Keratinocyte (primary cell): ENCODE results near the gene AP3B1. TPM values are rescaled to one million over a fixed set of nuclear protein-coding genes. Genes with fewer than 3 reads are reported as not detected.

Experiments
- DNase-seq: peaks from one replicate; pipeline ENCODE4 v3.0.0-alpha.2; 2011; ENCODE audit warnings: low read depth, missing footprints, low spot score
- FAIRE-seq: peaks from 2 replicates; lab custom pipeline; 2011; peaks lifted over from hg19 to GRCh38; lab: Jason Lieb, UNC
- H2AFZ ChIP-seq: 2 replicates; pipeline ENCODE4 v1.6.0; 2012; ENCODE audit warnings: low read length, control low read depth, inconsistent platforms; ENCODE audit not compliant: control insufficient read depth
- H3K27ac ChIP-seq: 2 replicates; pipeline ENCODE4 v1.5.1; 2011; ENCODE audit warnings: low read length; ENCODE audit not compliant: control insufficient read depth, insufficient read depth
- H3K27me3 ChIP-seq: 3 replicates; pipeline ENCODE4 v1.6.0; 2011; ENCODE audit warnings: low read length; ENCODE audit not compliant: control insufficient read depth, insufficient read depth; ENCODE audit errors: extremely low read depth
- H3K36me3 ChIP-seq, 2 experiments: 2 replicates in 1 of 2; 3 replicates in 1 of 2; pipeline ENCODE4 v1.5.1; 2011; ENCODE audit warnings: low read length in 2 of 2, mild to moderate bottlenecking in 1 of 2; ENCODE audit not compliant: control insufficient read depth in 2 of 2, insufficient read depth in 2 of 2; ENCODE audit errors: extremely low read depth in 1 of 2
- H3K4me1 ChIP-seq: 3 replicates; pipeline ENCODE4 v1.5.1; 2011; ENCODE audit warnings: low read length; ENCODE audit not compliant: control insufficient read depth, insufficient read depth; ENCODE audit errors: extremely low read depth
- H3K4me2 ChIP-seq: 3 replicates; pipeline ENCODE4 v1.6.0; 2011; ENCODE audit warnings: low read depth, low read length; ENCODE audit not compliant: control insufficient read depth, insufficient read depth; ENCODE audit errors: extremely low read depth
- H3K4me3 ChIP-seq, 3 experiments: fragments of 200-600 bp in 1 of 3; sonication (generic) in 1 of 3; 2 replicates in 2 of 3; 3 replicates in 1 of 3; pipeline ENCODE4 v1.5.1; 2011 to 2016; ENCODE audit warnings: low read length in 3 of 3, mild to moderate bottlenecking in 3 of 3, control low read depth in 2 of 3, inconsistent platforms in 1 of 3, low read depth in 1 of 3, mixed read lengths in 1 of 3, mixed run types in 1 of 3, moderate library complexity in 1 of 3; ENCODE audit not compliant: control insufficient read depth in 2 of 3, insufficient read depth in 2 of 3; ENCODE audit errors: extremely low read depth in 1 of 3
- H3K79me2 ChIP-seq: 2 replicates; pipeline ENCODE4 v1.6.0; 2012; ENCODE audit warnings: low read length; ENCODE audit not compliant: control insufficient read depth, insufficient read depth
- H3K9ac ChIP-seq: 3 replicates; pipeline ENCODE4 v1.6.0; 2011; ENCODE audit warnings: low read length; ENCODE audit not compliant: control insufficient read depth, insufficient read depth; ENCODE audit errors: extremely low read depth
- H3K9me1 ChIP-seq: 3 replicates; pipeline ENCODE4 v1.6.0; 2011; ENCODE audit warnings: low read length; ENCODE audit not compliant: control insufficient read depth, insufficient read depth; ENCODE audit errors: extremely low read depth
- H3K9me3 ChIP-seq: 2 replicates; pipeline ENCODE4 v1.5.1; 2012; ENCODE audit warnings: low read depth, low read length; ENCODE audit not compliant: control insufficient read depth
- H4K20me1 ChIP-seq: 3 replicates; pipeline ENCODE4 v1.6.0; 2011; ENCODE audit warnings: low read length; ENCODE audit not compliant: control insufficient read depth, insufficient read depth; ENCODE audit errors: extremely low read depth
- CTCF ChIP-seq, 3 experiments: IDR thresholded peaks in 1 of 3; conservative IDR thresholded peaks in 1 of 3; optimal IDR thresholded peaks in 1 of 3; 2 replicates in 2 of 3; 3 replicates in 1 of 3; pipeline versions ENCODE3 to v1.5.1; 2011; ENCODE audit warnings: low read length in 3 of 3, mild to moderate bottlenecking in 3 of 3, moderate library complexity in 2 of 3, control low read depth in 1 of 3, inconsistent platforms in 1 of 3; ENCODE audit not compliant: insufficient read depth in 2 of 3; ENCODE audit errors: extremely low read depth in 1 of 3
- EZH2 ChIP-seq: IDR thresholded peaks from one replicate; pipeline ENCODE4 v1.6.1; 2012; ENCODE audit warnings: inconsistent platforms, mild to moderate bottlenecking, low read length, moderate library complexity
- dilution Hi-C: fragments of 300-500 bp; cut with MboI; formaldehyde crosslinking; loops from one replicate; pipeline ENCODE4 v1.7.0; 2020; ENCODE audit warnings: low sequenced_read_pairs; ENCODE audit not compliant: extremely low pct_ligation_motif_present
- polyA plus RNA-seq, 5 experiments: library from polyadenylated mRNA; depleted of rRNA in 3 of 5; stranded (reverse) in 3 of 5; stranded (forward) in 1 of 5; unstranded in 1 of 5; fragments of >200 nt; gene quantifications; 1 replicate in 1 of 5; 2 replicates in 3 of 5; 3 replicates in 1 of 5; pipeline versions ENCODE4 v1.2.1 to v1.2.3, GENCODE V29; 2011 to 2012; ENCODE audit warnings: missing spikeins in 2 of 5, low read depth in 1 of 5, low replicate concordance in 1 of 5

Gene AP3B1
- polyA plus RNA-seq, 1 donor (not counting 4 experiments of a cell fraction or from before 2014, with no cell fraction given): 65.1 TPM

DNA sequence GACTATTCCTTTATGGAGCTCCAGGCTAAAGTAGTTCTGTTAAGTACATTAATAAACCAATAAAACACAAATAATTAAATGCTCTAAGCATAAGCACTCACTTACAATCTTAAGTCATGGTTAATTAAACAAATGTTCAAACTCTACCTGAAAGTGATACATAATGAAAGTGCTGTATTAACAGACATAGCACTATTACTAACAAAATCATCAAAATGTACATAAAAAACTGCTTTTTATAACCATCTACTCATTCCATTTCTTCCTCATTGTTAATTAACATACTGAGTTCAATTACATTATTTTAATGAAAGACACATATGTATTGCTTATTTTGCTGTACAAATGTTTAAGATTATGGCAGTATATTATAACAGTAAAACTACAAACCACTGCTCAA is 107.3 kb downstream of the AP3B1 start:
- Histone ChIP-seq H3K27ac (no peak overlapping the region), H3K27me3 (no peaks in the 10 kb centered on the region), H3K4me1 (peaks cover 4% of the 10 kb centered on the region), H3K9ac (no peak overlapping the region), H3K9me3 (no peaks in the 10 kb centered on the region), H3K36me3 (no peaks in the 10 kb centered on the region), H4K20me1 (no peaks in the 10 kb centered on the region), H3K4me2 (no peak overlapping the region), H2AFZ (no peak overlapping the region), H3K79me2 (peaks cover 2% of the 10 kb centered on the region), H3K9me1 (no peaks in the 10 kb centered on the region), H3K4me3 (no peak overlapping the region)
- no peak for FAIRE-seq
- no peak for TF ChIP-seq CTCF (optimal IDR thresholded peaks at IDR 0.05 in 1 of 3, IDR thresholded peaks at IDR 0.05 in 1 of 3, conservative IDR thresholded peaks at IDR 0.05 in 1 of 3; ENCODE audit: extremely low read depth in 1 of 3, insufficient read depth in 2 of 3, low read length in 3 of 3)
- TF ChIP-seq EZH2: no peak
- no peak for DNase-seq
- dilution Hi-C loops: no loop called here

DNA sequence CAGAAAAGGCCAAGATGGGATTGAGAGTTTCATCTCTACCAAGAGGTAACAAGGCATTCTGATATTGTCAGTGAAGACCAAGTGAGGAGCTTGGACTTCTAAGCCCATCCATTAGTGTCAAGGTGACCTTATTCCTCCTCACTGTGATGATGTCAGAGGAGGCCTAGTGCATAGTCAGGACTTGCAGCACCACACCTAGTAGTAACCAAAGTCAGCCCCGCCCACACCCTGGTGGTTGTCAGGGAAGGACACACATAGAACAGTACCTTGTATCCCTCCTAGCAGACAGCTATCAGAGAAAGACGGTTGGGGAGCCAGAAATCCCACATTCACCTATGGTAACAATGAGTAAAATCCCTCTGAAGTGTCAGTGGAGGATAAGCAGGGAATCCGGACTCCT is 111.7 kb downstream of the AP3B1 start:
- no peak overlapping the region for H3K4me2 ChIP-seq
- H3K36me3 ChIP-seq: peaks cover 0 to 4% of the 10 kb centered on the region in 2 experiments
- TF ChIP-seq EZH2: no peak
- no peak for TF ChIP-seq CTCF (optimal IDR thresholded peaks at IDR 0.05 in 1 of 3, IDR thresholded peaks at IDR 0.05 in 1 of 3, conservative IDR thresholded peaks at IDR 0.05 in 1 of 3; ENCODE audit: extremely low read depth in 1 of 3, insufficient read depth in 2 of 3, low read length in 3 of 3)
- H4K20me1 ChIP-seq: no peaks in the 10 kb centered on the region
- FAIRE-seq (peak; percentile 32), DNase-seq (peak; percentile 5)
- dilution Hi-C loops: no loop called here
- no peak overlapping the region for H3K9ac ChIP-seq
- peaks cover 4% of the 10 kb centered on the region for H3K4me1 ChIP-seq
- no peaks in the 10 kb centered on the region for H3K27me3 ChIP-seq
- no peak overlapping the region for H3K4me3 ChIP-seq
- H3K27ac ChIP-seq: no peak overlapping the region
- H3K9me1 ChIP-seq: no peaks in the 10 kb centered on the region
- no peak overlapping the region for H2AFZ ChIP-seq
- peaks cover 4% of the 10 kb centered on the region for H3K79me2 ChIP-seq
- H3K9me3 ChIP-seq: no peaks in the 10 kb centered on the region
